Left colon (tissue), 2 donors: ENCODE data around the gene ZNF418. TPM values are rescaled to one million over a fixed set of nuclear protein-coding genes. Genes with fewer than 3 reads are reported as not detected.
"Not testable (repeated sequence)": the region's sequence is repeated elsewhere in the genome, so short reads cannot be mapped to it uniquely, and the experiment has no call there.

Experiments used
- ATAC-seq: fragments of 200-7000 bp; cut with Tn5 transposase; one replicate; pipeline ENCODE4 v1.9.1; 2020; ENCODE audit warnings: mild to moderate bottlenecking, moderate library complexity
- DNase-seq, 2 donors: peaks; one replicate each; pipeline ENCODE4 v3.0.0-alpha.2; 2020
- intact Hi-C, 2 donors: fragments of 100-400 bp; cut with DNase I in 1 of 2; cut with micrococcal nuclease in 1 of 2; formaldehyde crosslinking; loops; one replicate each; pipeline versions ENCODE4 v1.11.2 to v1.14.0; 2022; cut with DNase I, micrococcal nuclease
- total RNA-seq, 2 donors: library from RNA; stranded (reverse); fragmentation: NEBNext Ultra II Directional; extraction: Animal tissue kit (Norgen Biotek cat#: 25700); gene quantifications; one replicate each; pipeline ENCODE4 v1.2.1, GENCODE V29; 2021
- donor health status: DM: no; HTN: no; CAD: no.
- donor health status: DM: yes; HTN: yes; CAD: no.

ZNF418 gene
- total RNA-seq, 2 donors from 2014 or later = 0.98 to 2.1 TPM

- no peak for DNase-seq
- peak; percentile 67 for ATAC-seq
- intact Hi-C loops = no loop called here
Observed at GRCh38 chr19:57903618-57904184, 31.5 kb downstream of the ZNF418 start.

DNA sequence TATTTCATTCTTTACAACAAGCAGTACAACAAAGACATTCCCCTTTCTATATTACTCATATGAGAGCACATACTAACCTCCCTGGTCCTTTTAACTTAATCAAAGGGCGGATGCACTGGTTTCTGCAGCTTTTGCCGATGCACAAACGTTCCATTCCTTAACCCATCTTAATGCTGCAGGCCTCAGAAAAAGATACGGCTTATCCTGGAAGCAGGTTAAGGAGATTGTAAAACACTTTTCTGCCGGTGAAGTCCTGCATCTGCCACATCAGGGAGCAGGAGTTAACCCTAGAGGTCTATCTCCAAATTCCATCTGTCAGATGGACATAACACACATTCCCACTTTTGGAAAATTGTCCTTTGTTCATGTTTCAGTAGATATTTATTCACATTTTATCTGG is 34.9 kb downstream of the ZNF418 start:
- DNase-seq (no peak), ATAC-seq (no peak)
- intact Hi-C loops = no loop called here

GRCh38 chr19:57890706-57891105 is 44.5 kb downstream of the ZNF418 start:
- not testable (repeated sequence) for DNase-seq, ATAC-seq

GRCh38 chr19:57888560-57889231 is 46.5 kb downstream of the ZNF418 start, which contains the start of gene ZNF814:
Gene ZNF814 (minus strand): TSS chr19:57889037. CDS start chr19:57888802, 235 bp downstream.
- intact Hi-C loops = no loop called here
- ATAC-seq (peak; percentile 84), DNase-seq (peak; percentile 83 to 90)

More at GRCh38 chr19:57890706-57891105, 44.5 kb downstream of the ZNF418 start:
- intact Hi-C loops = not testable (repeated sequence)

- peak; percentile 68 for ATAC-seq
- DNase-seq = no peak
Observed at GRCh38 chr19:57888107-57888559, 47.1 kb downstream of the ZNF418 start.

GRCh38 chr19:57887195-57887941 is 47.8 kb downstream of the ZNF418 start:
- ATAC-seq = peak; percentile 43
- DNase-seq = no peak
- intact Hi-C loops = no loop called here

More at GRCh38 chr19:57888107-57888559, 47.1 kb downstream of the ZNF418 start:
- intact Hi-C loops = no loop called here

DNA sequence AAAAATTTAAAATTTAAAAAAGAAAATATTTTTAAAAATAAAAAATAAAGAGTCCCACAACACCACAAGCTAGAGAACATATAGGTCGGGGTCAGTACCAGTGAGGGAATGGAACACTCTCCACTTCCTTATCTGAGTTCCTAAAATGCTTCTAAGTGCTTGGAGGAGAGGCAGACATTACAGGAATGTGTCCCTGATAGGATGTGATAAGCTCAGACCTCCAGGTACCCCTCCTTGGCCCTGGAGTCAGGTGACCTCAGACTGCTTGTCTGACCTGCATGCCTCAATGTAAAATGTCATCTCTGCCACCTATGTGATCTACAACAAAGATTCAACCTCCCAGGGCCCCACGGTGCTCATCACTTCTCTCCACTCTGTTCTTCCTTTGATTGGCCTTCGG is 49.2 kb downstream of the ZNF418 start:
- intact Hi-C loops = no loop called here
- ATAC-seq (no peak), DNase-seq (no peak)

- intact Hi-C loops, DNase-seq, ATAC-seq: not testable (repeated sequence)
Observed at GRCh38 chr19:57873883-57874799, 61.1 kb downstream of the ZNF418 start.

DNA sequence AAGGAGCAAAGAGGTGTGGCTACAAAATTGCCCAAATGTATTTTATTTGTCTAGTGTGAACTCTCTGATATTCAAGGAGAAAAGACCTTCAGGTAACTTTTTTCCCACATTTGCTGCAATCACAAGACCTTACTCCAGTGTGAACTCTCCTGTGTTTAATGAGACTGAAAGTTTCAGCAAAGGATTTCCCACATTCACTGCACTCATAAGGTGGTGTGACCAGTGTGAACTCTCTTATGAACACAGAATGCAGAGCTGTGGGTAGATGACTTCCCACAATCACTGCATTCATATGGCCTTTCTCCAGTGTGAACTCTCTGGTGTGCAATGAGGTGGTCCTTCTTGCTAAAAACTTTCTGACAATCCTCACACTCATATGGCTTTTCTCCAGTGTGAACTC is 62.8 kb downstream of the ZNF418 start:
- intact Hi-C loops = no loop called here
- DNase-seq (no peak), ATAC-seq (no peak)

Other genes with a start within 250 kb of the ZNF418 start
- gene ZNF154, start 226.2 kb downstream of the ZNF418 start, total RNA-seq = 1 to 10 TPM in 1 of 2 donors, under 1 TPM in 1; 0.67 to 1.8 TPM
- gene ZNF671, start 207.8 kb downstream of the ZNF418 start, total RNA-seq = 1 to 10 TPM; 2.2 to 3.1 TPM
- gene ZNF776, start 188.6 kb downstream of the ZNF418 start, total RNA-seq = 10 to 100 TPM; 13.3 to 16.5 TPM
- gene ZNF586, start 165.7 kb downstream of the ZNF418 start, total RNA-seq = 10 to 100 TPM; 13.0 to 15.2 TPM
- 10 to 100 TPM; 24.1 to 31.7 TPM for gene ZNF552, start 120.5 kb downstream of the ZNF418 start, total RNA-seq
- 10 to 100 TPM; 13.0 to 22.4 TPM for gene ZNF587B, start 105.1 kb downstream of the ZNF418 start, total RNA-seq
- 10 to 100 TPM; 50.5 to 64.8 TPM for gene ZNF587, start 85.5 kb downstream of the ZNF418 start, total RNA-seq
- 10 to 100 TPM; 14.6 to 15.4 TPM for gene ZNF814, start 46.4 kb downstream of the ZNF418 start, total RNA-seq
- 10 to 100 TPM; 12.3 TPM for gene ZNF417, start 18.8 kb downstream of the ZNF418 start, total RNA-seq
- gene ZNF256, start 12.3 kb upstream of the ZNF418 start, total RNA-seq = 1 to 10 TPM; 2.6 to 3.0 TPM
- gene C19orf18, start 39.1 kb upstream of the ZNF418 start, total RNA-seq = 1 to 10 TPM in 1 of 2 donors, under 1 TPM in 1; 0.47 to 1.8 TPM
- gene ZNF606, start 67.4 kb upstream of the ZNF418 start, total RNA-seq = 10 to 100 TPM; 10.4 to 13.5 TPM
- not detected for gene ZSCAN1, start 98.6 kb upstream of the ZNF418 start, total RNA-seq
- gene ZNF135, start 123.9 kb upstream of the ZNF418 start, total RNA-seq = 1 to 10 TPM; 1.1 to 1.2 TPM
- gene ZSCAN18, start 162.8 kb upstream of the ZNF418 start, total RNA-seq = 10 to 100 TPM; 19.8 to 22.6 TPM
- 1 to 10 TPM; 3.1 to 3.9 TPM for gene ZNF329, start 215.4 kb upstream of the ZNF418 start, total RNA-seq
- 10 to 100 TPM; 14.4 to 17.4 TPM for gene ZNF274, start 247.7 kb upstream of the ZNF418 start, total RNA-seq